Activated naive CD4-positive, alpha-beta T cell treated with Interleukin-2 at 50 U/mL for 16 hours (primary cell): ENCODE data around the gene MAZ.
"Not testable (repeated sequence)": the region's sequence is repeated elsewhere in the genome, so short reads cannot be mapped to it uniquely, and the experiment has no call there.

Experiments
- DNase-seq: peaks from one replicate; pipeline ENCODE4 v3.0.0-alpha.2; 2020

The MAZ gene

DNA sequence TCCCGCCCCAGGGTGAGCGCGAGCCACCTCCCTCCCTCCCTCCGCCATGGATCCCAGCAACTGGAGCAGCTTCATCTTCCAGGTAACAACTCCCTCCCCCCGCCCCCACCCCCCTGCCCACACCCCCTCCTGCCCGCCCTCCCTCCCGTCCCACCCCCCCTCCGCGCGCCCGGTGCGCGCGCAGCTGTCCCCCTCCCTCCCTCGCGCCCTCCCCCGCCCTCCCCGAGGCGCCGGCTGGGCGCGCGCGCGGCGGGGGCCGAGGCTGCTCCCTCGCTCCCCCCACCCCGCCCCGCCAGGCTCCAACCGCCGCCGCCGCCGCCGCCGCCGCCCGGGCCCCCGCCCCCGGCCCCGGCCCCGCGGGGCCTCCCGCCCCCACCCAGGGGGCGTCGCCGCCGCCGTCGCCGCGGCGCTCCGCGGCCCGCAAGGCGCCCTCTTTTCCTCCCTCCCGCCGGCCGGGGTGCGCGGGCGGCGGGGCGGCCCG lies at the start of gene MAZ:
TSS of gene MAZ (plus strand) at position 431 of the 481 bp plus-strand sequence. CDS start 173 bp downstream, outside the sequence.
- peak; percentile 72 for DNase-seq

DNA sequence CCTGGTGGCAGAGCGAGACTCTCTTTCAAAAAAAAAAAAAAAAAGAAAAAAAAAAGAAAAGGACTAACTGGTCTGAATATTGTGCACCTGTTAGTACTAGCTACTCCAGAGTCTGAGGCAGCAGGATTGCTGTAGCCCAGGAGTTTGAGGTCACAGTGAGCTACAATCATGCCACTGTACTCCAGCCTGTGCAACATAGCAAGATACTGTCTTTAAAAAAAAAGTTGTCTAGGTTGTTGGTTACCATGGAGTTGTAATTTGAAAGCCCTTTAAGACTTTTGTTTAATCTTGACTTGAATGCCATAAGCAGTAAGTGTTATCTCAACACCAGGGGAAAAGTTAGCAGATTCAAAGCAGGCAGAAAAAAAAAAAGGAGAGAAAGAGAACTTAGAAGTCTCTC lies 49.7 kb upstream of the MAZ start:
- no peak for DNase-seq

DNA sequence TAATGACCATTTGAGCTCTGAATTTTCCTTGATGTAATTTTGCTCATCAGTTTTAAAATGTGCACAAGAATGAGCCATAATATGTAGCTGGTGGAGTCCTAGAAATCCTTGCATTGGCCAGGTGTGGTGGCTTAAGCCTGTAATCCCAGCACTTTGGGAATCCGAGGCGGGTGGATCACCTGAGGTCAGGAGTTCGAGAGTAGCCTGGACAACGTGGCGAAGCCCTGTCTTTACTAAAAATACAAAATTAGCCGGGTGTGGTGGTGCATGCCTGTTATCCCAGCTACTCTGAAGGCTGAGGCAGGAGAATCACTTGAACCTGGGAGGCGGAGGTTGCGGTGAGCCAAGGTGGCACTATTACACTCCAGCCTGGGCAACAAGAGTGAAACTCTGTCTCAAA lies 49.2 kb upstream of the MAZ start:
- DNase-seq, result not testable (repeated sequence)

DNA sequence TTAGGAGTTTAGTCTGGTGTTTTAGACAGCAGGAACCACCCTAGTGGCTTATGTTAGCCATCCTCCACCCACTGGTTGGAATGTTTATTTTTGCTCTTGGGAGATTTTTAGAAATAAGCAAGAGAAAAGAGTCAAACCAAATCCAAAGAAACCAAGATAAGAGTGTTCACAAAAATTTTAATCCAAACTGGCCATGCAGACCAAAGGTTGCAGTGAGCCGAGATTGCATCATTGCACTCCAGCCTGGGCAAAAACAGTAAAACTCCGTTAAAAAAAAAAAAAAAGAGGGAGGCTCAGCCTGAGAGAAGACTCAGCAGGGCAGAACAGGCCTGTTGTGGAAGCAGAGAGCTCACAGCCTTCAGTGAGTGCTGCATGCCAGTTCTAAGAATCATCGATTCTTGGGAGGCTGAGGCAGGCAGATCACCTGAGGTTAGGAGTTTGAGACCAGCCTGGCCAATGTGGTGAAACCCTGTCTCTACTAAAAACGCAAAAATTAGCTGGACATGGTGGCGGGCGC lies 48.3 kb upstream of the MAZ start:
- DNase-seq, result no peak

DNA sequence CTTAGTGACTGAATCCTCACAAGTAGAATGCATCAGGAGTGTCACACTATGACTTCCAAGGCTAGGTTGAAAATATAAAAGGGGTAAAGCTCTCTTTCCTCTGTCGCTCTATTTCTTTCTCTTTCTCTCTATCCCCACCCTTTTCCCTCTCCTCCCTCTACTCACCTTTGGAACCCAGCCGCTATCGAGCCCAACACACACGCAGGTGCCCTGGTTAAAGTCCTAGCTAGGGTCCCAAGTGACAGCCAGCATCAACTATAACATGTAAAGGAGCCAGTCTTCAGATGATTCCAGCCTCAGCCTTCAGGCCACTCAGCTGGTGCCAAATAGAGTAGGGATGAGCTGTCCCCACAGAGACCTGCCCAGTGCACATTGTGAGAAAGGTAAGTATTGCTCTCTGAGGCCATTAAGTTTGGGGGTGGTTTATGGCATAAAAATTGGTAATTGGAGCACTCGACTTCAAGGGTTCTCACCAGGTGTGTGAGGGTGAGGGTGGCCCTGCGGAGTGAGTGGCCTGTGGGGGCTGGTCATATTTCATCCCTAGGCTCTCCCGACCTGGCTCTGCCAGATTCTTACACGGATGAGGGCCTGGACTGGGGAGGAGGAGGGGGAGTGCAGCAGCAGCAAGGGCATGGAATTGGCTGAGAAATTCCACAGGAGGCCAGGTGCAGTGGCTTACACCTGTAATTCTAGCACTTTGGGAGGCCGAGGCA lies 45.6 kb upstream of the MAZ start:
- DNase-seq, result no peak

DNA sequence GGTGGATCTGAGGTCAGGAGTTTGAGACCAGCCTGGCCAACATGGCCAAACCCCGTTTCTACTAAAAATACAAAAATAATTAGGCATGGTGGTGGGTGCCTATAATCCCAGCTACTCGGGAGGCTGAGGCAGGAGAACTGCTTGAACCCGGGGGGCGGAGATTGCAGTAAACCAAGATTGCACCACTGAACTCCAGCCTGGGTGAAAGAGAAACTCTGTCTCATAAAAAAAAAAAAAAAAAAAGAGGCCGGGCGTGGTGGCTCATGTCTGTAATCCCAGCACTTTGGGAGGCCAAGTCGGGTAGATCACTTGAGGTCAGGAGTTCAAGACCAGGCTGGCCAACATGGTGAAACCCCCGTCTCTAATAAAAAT lies 45.1 kb upstream of the MAZ start:
- not testable (repeated sequence) for DNase-seq

DNA sequence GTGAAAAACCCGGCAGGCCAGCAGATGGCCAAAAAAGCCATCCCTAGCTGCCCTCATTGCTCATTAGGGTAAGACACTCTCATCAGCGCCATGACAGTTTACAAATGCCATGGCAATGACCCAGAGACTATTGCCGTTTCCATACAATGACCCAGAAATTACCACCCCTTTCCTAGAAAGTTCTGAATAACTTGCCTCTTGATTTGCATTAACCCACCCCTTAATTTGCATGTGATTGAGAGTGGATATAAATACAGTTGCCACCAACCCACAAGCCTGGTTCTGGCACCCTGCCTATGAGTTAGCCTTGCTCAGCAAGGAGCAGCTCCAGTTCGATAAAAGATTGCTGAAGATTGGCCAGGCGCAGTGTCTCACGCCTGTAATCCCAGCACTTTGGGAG lies 44.4 kb upstream of the MAZ start:
- no peak for DNase-seq

DNA sequence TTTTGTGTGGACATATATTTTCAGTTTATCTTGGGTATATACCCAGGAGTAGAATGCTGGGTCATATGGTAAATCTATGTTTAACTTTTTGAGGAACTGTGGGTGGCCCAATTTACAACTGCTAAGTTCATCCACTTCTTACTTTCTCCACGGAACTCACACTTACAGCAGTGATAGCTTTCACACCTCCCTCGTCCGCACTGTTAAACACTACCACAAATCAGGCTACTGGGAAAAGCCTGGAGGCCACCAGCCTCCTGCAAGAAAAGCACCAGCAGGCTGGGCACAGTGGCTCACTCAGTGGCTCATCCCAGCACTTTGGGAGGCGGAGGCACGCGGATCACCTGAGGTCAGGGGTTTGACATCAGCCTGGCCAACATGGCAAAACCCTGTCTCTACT lies 43.0 kb upstream of the MAZ start:
- DNase-seq, result no peak

DNA sequence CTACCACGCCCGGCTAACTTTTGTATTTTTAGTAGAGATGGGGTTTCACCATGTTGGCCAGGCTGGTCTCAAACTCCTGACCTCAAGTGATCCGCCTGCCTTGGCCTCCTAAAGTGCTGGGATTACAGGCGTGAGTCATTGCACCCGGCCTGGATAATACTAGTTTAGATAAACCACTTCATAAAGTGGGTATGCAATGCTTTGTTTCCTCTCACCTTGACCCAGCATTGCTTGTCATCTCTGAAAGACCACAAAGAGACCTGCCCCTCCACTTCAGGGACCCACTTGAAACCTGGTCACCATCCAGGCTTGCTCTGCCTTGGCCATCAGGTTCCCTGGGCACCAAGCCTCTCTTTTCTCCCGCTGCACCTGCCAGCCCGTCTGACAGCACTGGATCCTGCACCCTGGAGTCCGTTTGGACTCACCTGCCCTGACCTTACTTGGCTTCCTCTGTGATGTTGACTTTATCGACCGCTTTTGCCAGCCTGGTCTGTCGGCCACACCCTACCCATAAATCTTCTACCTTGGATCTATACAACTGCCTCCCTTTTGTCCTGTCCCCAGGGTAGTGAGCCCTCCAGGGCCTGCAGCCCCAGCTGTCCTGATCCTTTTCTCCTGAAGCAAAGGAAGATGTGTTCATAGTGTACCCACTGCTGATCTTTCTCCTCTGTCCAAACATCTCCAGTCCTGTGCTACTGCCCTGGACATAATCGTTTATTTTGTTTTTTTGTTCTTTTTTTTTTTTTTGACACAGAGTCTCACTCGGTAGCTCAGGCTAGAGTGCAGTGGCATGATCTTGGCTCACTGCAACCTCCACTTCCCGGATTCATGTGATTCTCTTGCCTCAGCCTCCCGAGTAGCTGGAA lies 40.9 kb upstream of the MAZ start:
- DNase-seq, result no peak

DNA sequence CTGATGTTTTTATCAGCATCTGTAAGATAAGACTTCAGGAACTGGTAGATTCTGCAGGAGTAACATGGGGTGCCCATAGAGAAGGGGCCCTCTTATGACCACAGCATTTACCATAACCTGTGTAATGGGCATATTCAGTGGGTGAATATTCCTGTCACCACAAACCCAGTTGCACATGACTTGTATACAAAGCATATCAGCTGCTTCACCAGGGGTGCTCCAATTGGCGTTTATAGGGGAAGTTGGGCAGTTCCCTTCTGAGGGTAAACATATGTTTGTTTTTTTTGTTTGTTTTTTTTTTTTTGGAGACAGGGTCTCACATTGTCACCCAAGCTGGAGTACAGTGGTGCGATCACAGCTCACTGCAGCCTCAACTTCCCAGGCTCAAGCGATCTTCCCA lies 39.8 kb upstream of the MAZ start:
- no peak for DNase-seq

DNA sequence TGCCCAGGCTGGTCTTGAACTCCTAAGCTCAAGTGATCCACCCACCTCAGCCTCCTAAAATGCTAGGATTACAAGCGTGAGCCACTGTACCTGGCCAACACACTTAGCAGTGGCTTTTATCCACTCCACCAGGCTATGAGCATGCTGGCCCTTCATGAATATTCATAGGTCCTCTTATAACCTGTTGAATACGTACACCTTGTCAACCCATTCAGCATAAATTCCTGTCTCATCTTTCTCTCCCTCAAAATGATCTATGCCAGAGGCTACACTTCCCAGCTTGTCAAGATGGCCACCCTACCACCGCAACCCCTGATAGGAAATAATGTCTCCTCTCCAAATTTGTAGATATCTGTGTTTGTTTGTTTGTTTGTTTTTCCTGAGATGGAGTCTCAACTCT lies 39.3 kb upstream of the MAZ start:
- no peak for DNase-seq

DNA sequence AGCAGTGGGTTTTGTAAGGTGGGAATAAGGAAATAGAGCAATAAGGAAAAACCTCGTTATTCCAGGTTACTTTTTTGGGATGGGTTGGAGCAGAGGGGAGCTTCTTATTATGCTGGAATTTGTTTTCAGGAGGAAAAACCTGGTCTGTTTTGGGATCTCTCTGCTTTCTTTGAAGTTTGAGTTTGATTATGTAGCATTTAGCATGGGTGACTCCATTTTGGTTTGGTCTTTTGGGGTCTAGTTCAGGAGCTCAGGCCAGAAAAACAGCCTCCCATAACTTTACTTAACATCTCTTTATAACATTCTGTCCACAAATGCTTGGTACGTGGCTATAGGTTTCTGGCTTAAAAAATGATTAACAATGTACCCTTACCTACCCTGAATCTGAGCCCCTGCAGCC lies 36.8 kb upstream of the MAZ start:
- DNase-seq, result no peak

DNA sequence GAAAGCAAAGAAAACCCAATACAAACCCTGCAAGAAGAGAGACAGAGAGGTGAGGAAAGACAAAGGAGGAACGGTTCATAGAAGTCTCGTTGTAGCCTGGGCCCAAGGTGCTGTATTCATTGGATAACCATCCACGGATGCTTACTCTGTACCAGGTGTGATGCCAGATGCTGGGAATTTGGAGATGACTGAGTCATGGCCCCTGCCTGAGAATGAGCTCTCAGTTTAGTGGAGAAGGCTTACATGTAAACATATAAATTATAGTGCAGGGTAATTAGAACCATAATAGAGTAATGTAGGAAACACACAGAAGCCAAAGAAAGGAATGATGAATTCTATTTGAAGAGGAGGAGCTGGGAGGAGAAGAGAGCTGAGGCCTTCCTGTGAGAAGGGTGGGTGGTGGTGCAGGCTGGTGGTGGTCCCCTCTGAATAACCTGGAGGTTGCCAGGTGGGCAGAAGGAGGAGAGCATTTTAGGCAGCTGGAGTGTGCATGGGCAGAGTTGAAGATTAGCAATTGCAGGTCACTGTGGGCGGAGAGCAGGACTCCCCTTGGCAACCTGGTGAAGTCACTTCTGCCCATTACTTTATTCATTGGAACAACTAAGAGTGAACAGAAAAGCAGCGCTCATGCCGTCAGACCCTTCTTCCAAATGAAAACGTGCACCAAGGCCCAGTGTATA lies 35.9 kb upstream of the MAZ start:
- DNase-seq, result no peak

DNA sequence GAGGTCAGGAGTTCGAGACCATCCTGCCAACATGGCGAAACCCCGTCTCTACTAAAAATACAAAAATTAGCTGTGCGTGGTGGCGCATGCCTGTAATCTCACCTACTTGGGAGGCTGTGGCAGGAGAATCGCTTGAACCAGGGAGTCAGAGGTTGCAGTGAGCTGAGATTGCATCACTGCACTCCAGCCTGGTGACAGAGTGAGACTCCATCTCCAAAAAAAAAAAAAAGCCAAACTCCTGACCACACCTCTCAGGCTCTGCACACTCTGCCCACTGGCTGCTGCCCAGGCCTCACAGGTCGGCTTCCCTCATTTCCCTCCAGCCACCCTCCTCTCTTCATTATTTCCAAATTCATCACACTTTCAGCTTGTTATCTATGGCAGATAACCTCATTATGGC lies 34.0 kb upstream of the MAZ start:
- DNase-seq, result not testable (repeated sequence)

DNA sequence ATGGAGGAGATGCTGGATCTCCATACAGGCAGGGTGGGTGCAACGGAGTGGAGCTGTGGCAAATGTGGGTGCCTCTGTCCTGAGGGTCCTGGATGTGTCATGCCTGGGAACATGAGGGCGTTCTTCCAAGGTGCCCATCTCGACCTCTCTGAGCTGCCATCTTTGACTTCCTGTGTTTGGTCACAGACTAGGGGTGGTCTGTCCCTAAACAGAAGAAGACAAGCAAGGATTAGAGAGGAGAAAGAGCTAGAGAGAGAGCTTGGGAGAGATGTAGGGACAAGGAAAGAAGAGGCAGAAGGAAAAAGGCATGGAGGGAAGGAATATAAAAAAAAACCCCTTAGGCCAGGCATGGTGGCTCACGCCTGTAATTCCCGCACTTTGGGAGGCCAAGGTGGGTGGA lies 31.6 kb upstream of the MAZ start:
- DNase-seq, result no peak

DNA sequence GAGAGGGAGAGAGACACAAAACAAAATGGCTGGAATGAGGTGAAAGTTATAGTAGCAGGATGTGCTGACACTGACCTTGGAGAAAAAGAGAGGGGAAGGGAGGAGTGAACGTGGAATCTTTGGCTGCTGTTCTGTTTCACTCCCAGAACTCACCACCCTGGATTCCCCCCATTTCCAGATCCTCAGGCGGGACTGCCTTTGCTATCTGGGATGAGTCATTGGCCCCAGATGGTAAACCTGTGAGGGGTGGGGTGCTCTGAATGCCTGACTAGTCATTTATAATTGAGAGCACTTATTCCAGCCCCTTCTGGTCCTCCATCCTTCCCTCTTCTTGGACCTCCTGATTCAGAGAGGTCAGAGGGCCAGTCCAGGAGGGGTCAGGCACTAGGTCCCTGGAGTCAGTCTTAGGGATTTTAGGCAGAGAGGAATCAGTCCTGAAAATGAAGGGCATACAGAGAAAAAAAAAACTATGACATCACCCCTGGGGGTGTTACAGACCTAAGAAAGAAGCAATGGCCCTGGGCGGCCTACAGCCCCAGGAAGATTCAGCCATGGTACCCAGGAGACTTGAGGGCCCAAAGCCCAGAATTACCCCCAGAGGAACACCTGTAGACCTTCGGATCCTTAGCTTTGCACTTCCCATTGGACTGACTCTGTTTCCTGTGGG lies 30.5 kb upstream of the MAZ start:
- DNase-seq, result no peak

DNA sequence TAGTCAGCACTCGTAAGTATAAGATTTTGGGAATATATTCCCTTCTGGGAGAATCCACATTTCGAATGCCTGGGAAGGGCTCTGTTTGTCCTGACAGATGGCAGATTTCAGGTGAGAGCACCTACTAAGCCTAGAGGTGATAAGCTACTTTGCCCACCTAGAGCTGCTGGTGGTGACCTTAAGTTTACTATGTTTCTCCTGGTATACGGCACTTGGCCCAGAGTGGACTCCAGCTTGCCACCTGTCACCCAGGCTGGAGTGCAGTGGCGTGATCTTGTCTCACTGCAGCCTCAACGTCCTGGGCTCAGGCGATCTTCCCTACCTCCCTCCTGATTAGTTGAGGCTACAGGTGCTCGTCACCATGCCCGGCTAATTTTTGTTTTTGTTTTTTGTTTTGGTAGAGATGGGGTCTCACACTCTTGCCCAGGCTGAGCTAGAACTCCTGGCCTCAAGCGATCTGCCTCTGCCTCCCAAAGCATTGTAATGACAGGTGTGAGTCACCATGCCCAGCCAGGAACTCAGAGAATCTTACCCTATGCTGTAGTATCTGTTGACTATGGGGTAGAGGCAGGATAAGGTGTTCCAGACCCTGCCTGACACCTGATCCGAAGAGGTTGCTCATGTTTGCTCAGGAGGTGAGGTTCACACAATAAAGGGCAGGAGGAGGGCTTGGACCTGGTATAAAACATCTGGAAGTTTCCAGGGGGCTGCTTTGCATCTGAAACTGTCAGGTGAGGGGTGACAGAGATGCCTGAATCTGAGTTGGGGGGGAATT lies 28.6 kb upstream of the MAZ start, which contains the start of gene ZG16:
TSS of gene ZG16 (plus strand) at position 681 of the 775 bp plus-strand sequence. CDS start 1,011 bp downstream, outside the sequence.
- no peak for DNase-seq

DNA sequence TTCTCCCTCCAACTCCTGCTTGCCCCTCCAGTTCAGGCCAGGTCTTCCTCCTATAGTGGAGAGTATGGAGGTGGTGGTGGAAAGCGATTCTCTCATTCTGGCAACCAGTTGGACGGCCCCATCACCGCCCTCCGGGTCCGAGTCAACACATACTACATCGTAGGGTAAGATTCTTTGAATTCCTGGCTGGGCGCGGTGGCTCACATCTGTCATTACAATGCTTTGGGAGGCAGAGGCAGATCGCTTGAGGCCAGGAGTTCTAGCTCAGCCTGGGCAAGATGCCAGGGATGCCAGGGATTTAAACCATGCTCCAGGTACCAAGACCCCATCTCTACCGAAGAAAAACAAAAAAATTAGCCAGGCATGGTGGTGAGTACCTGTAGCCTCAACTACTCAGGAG lies 26.9 kb upstream of the MAZ start:
- no peak for DNase-seq

DNA sequence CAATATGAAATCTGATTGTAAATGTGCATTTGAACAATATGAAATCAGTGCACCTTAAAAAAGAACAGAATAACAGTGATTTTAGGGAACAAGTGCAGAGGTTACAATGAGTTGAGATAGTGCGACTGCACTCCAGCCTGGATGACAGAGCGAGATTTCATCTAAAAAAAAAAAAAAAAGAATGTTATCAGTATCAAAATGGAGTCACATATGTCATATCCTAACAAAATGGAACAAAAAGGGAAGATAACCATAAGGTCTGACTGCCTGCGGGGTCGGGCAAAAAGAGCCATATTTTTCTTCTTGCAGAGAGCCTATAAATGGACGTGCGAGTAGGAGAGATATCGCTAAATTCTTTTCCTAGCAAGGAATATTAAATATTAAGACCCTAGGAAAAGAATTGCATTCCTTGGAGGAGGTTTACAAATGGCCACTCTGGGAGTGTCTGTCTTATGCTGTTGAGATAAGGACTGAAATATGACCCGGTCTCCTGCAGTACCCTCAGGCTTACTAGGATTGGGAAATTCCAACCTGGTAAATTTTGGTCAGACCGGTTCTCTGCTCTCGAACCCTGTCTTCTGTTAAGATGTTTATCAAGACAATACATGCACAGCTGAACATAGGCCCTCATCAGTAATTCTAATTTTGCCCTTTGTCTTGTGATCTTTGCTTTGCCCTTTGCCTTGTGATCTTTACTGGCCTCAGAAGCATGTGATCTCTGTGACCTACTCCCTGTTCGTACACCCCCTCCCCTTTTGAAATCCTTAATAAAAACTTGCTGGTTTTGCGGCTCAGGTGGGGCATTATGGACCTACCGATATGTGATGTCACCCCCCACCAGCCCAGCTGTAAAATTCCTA lies 23.0 kb upstream of the MAZ start:
- DNase-seq, result not testable (repeated sequence)

DNA sequence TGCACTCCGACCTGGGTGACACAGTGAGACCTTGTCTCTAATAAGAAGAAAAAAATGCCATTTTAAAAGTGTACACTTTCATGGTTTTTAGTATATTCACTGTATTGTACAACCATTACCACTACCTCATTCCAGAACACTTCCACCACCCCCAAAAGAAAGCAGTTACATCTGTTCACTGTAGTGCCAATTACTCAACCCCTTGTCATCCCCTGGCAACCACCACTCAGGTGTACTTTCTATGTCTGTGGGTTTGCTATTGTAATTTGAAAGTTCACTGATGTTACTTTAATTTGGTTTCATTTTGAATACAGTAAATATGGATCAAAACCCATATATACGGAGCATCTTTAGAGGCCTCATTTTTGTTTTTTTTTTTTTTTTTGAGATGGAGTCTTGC lies 22.2 kb upstream of the MAZ start:
- peak; percentile 41 for DNase-seq
